HFFc6 (cell line): ENCODE measurements around the gene LDLRAD4. TPM values are rescaled to one million over a fixed set of nuclear protein-coding genes. Genes with fewer than 3 reads are reported as not detected.

Source experiments
- DNase-seq: peaks from one replicate; pipeline ENCODE4 v3.0.0-alpha.2; 2018
- H3K27ac Mint-ChIP-seq: 2 replicates; pipeline ENCODE4 v1.8.0; 2020; ENCODE audit warnings: mild to moderate bottlenecking, mixed read lengths
- H3K27me3 Mint-ChIP-seq: 2 replicates; pipeline ENCODE4 v1.8.0; 2021; ENCODE audit warnings: mild to moderate bottlenecking, moderate library complexity, mixed read lengths; ENCODE audit not compliant: insufficient read depth
- H3K36me3 Mint-ChIP-seq: 2 replicates; pipeline ENCODE4 v1.8.0; 2021; ENCODE audit warnings: low read depth, mixed read lengths
- H3K4me1 Mint-ChIP-seq: 2 replicates; pipeline ENCODE4 v1.8.0; 2020; ENCODE audit warnings: low read depth, mixed read lengths
- H3K4me3 Mint-ChIP-seq: 2 replicates; pipeline ENCODE4 v1.8.0; 2020; ENCODE audit warnings: mild to moderate bottlenecking, moderate library complexity, mixed read lengths
- H3K9me3 Mint-ChIP-seq: 2 replicates; pipeline ENCODE4 v1.8.0; 2020; ENCODE audit warnings: mild to moderate bottlenecking, mixed read lengths
- CTCF ChIP-seq: fragments of 200-600 bp; sonication (generic); IDR thresholded peaks from 2 replicates; pipeline ENCODE4 v1.5.0; 2021; ENCODE audit warnings: antibody characterized with exemption, mild to moderate bottlenecking
- total RNA-seq, 6 experiments: library from RNA; stranded (reverse); fragmentation: NEBNext Ultra II Directional; extraction: Animal tissue kit (Norgen Biotek cat#: 25700); gene quantifications; 2 replicates in 1 of 6; 3 replicates in 5 of 6; pipeline ENCODE4 v1.2.3, GENCODE V29; 2021

The LDLRAD4 gene
- total RNA-seq, 6 experiments from 2014 or later, result not detected

- TF ChIP-seq CTCF, result no peak
- Mint-ChIP-seq H3K27ac (no peak overlapping the region), H3K4me1 (no peaks in the 10 kb centered on the region; the same call in 1 of the 2 replicates), H3K27me3 (peaks cover 26% of the 10 kb centered on the region), H3K9me3 (no peaks in the 10 kb centered on the region), H3K4me3 (no peak overlapping the region), H3K36me3 (no peaks in the 10 kb centered on the region)
- DNase-seq, result no peak
Observed at GRCh38 chr18:13649397-13650390, 431.1 kb downstream of the LDLRAD4 start.

GRCh38 chr18:13653746-13654433 lies 435.3 kb downstream of the LDLRAD4 start:
- Mint-ChIP-seq H3K27me3 (peaks cover 19% of the 10 kb centered on the region), H3K4me1 (no peaks in the 10 kb centered on the region; the same call in 1 of the 2 replicates), H3K9me3 (no peaks in the 10 kb centered on the region)

GRCh38 chr18:13657974-13658373 lies 439.4 kb downstream of the LDLRAD4 start:
- Mint-ChIP-seq H3K27ac (no peak overlapping the region), H3K9me3 (no peaks in the 10 kb centered on the region), H3K4me3 (no peak overlapping the region), H3K27me3 (peaks cover 9% of the 10 kb centered on the region), H3K36me3 (0 out of 2 replicates have a peak, but pooled peaks cover 4% of the 10 kb centered on the region), H3K4me1 (peaks cover 5% of the 10 kb centered on the region; the same call in 1 of the 2 replicates)
- no peak for TF ChIP-seq CTCF
- no peak for DNase-seq

More at GRCh38 chr18:13653746-13654433, 435.3 kb downstream of the LDLRAD4 start:
- no peak for DNase-seq
- TF ChIP-seq CTCF, result no peak
- H3K4me3 Mint-ChIP-seq, result no peak overlapping the region
- H3K27ac Mint-ChIP-seq, result no peak overlapping the region
- H3K36me3 Mint-ChIP-seq, result no peaks in the 10 kb centered on the region

- Mint-ChIP-seq H3K4me3 (no peak overlapping the region), H3K4me1 (peaks cover 5% of the 10 kb centered on the region; the same call in 1 of the 2 replicates), H3K27ac (no peak overlapping the region), H3K36me3 (0 out of 2 replicates have a peak, but pooled peaks cover 4% of the 10 kb centered on the region), H3K9me3 (no peaks in the 10 kb centered on the region), H3K27me3 (peaks cover 7% of the 10 kb centered on the region)
- DNase-seq, result no peak
- no peak for TF ChIP-seq CTCF
Observed at GRCh38 chr18:13658436-13659204, 440.1 kb downstream of the LDLRAD4 start.

- no peak overlapping the region for H3K4me3 Mint-ChIP-seq
- H3K4me1 Mint-ChIP-seq, result peaks cover 5% of the 10 kb centered on the region; the same call in 1 of the 2 replicates
- TF ChIP-seq CTCF, result no peak
- H3K36me3 Mint-ChIP-seq, result 0 out of 2 replicates have a peak, but pooled peaks cover 4% of the 10 kb centered on the region
- H3K27ac Mint-ChIP-seq, result no peak overlapping the region
- DNase-seq, result no peak
- no peaks in the 10 kb centered on the region; the same call in none of the 2 replicates for H3K27me3 Mint-ChIP-seq
- H3K9me3 Mint-ChIP-seq, result no peaks in the 10 kb centered on the region
Observed at GRCh38 chr18:13660510-13660909, 441.9 kb downstream of the LDLRAD4 start.
